Keratinocyte (primary cell): ENCODE results near the gene RAB37. TPM values are rescaled to one million over a fixed set of nuclear protein-coding genes. Genes with fewer than 3 reads are reported as not detected.

ENCODE experiments used
- DNase-seq: peaks from one replicate; pipeline ENCODE4 v3.0.0-alpha.2; 2011; ENCODE audit warnings: low read depth, missing footprints, low spot score
- FAIRE-seq: peaks from 2 replicates; lab custom pipeline; 2011; peaks lifted over from hg19 to GRCh38; lab: Jason Lieb, UNC
- H2AFZ ChIP-seq: 2 replicates; pipeline ENCODE4 v1.6.0; 2012; ENCODE audit warnings: low read length, control low read depth, inconsistent platforms; ENCODE audit not compliant: control insufficient read depth
- H3K27ac ChIP-seq: 2 replicates; pipeline ENCODE4 v1.5.1; 2011; ENCODE audit warnings: low read length; ENCODE audit not compliant: control insufficient read depth, insufficient read depth
- H3K27me3 ChIP-seq: 3 replicates; pipeline ENCODE4 v1.6.0; 2011; ENCODE audit warnings: low read length; ENCODE audit not compliant: control insufficient read depth, insufficient read depth; ENCODE audit errors: extremely low read depth
- H3K36me3 ChIP-seq, 2 experiments: 2 replicates in 1 of 2; 3 replicates in 1 of 2; pipeline ENCODE4 v1.5.1; 2011; ENCODE audit warnings: low read length in 2 of 2, mild to moderate bottlenecking in 1 of 2; ENCODE audit not compliant: control insufficient read depth in 2 of 2, insufficient read depth in 2 of 2; ENCODE audit errors: extremely low read depth in 1 of 2
- H3K4me1 ChIP-seq: 3 replicates; pipeline ENCODE4 v1.5.1; 2011; ENCODE audit warnings: low read length; ENCODE audit not compliant: control insufficient read depth, insufficient read depth; ENCODE audit errors: extremely low read depth
- H3K4me2 ChIP-seq: 3 replicates; pipeline ENCODE4 v1.6.0; 2011; ENCODE audit warnings: low read depth, low read length; ENCODE audit not compliant: control insufficient read depth, insufficient read depth; ENCODE audit errors: extremely low read depth
- H3K4me3 ChIP-seq, 3 experiments: fragments of 200-600 bp in 1 of 3; sonication (generic) in 1 of 3; 2 replicates in 2 of 3; 3 replicates in 1 of 3; pipeline ENCODE4 v1.5.1; 2011 to 2016; ENCODE audit warnings: low read length in 3 of 3, mild to moderate bottlenecking in 3 of 3, control low read depth in 2 of 3, inconsistent platforms in 1 of 3, low read depth in 1 of 3, mixed read lengths in 1 of 3, mixed run types in 1 of 3, moderate library complexity in 1 of 3; ENCODE audit not compliant: control insufficient read depth in 2 of 3, insufficient read depth in 2 of 3; ENCODE audit errors: extremely low read depth in 1 of 3
- H3K79me2 ChIP-seq: 2 replicates; pipeline ENCODE4 v1.6.0; 2012; ENCODE audit warnings: low read length; ENCODE audit not compliant: control insufficient read depth, insufficient read depth
- H3K9ac ChIP-seq: 3 replicates; pipeline ENCODE4 v1.6.0; 2011; ENCODE audit warnings: low read length; ENCODE audit not compliant: control insufficient read depth, insufficient read depth; ENCODE audit errors: extremely low read depth
- H3K9me1 ChIP-seq: 3 replicates; pipeline ENCODE4 v1.6.0; 2011; ENCODE audit warnings: low read length; ENCODE audit not compliant: control insufficient read depth, insufficient read depth; ENCODE audit errors: extremely low read depth
- H3K9me3 ChIP-seq: 2 replicates; pipeline ENCODE4 v1.5.1; 2012; ENCODE audit warnings: low read depth, low read length; ENCODE audit not compliant: control insufficient read depth
- H4K20me1 ChIP-seq: 3 replicates; pipeline ENCODE4 v1.6.0; 2011; ENCODE audit warnings: low read length; ENCODE audit not compliant: control insufficient read depth, insufficient read depth; ENCODE audit errors: extremely low read depth
- EZH2 ChIP-seq: IDR thresholded peaks from one replicate; pipeline ENCODE4 v1.6.1; 2012; ENCODE audit warnings: inconsistent platforms, mild to moderate bottlenecking, low read length, moderate library complexity
- dilution Hi-C: fragments of 300-500 bp; cut with MboI; formaldehyde crosslinking; loops from one replicate; pipeline ENCODE4 v1.7.0; 2020; ENCODE audit warnings: low sequenced_read_pairs; ENCODE audit not compliant: extremely low pct_ligation_motif_present
- polyA plus RNA-seq, 5 experiments: library from polyadenylated mRNA; depleted of rRNA in 3 of 5; stranded (reverse) in 3 of 5; stranded (forward) in 1 of 5; unstranded in 1 of 5; fragments of >200 nt; gene quantifications; 1 replicate in 1 of 5; 2 replicates in 3 of 5; 3 replicates in 1 of 5; pipeline versions ENCODE4 v1.2.1 to v1.2.3, GENCODE V29; 2011 to 2012; ENCODE audit warnings: missing spikeins in 2 of 5, low read depth in 1 of 5, low replicate concordance in 1 of 5
- TF ChIP-seq, protein P1 (sequence below), 3 experiments: IDR thresholded peaks in 1 of 3; conservative IDR thresholded peaks in 1 of 3; optimal IDR thresholded peaks in 1 of 3; 2 replicates in 2 of 3; 3 replicates in 1 of 3; pipeline versions ENCODE3 to v1.5.1; 2011; ENCODE audit warnings: low read length in 3 of 3, mild to moderate bottlenecking in 3 of 3, moderate library complexity in 2 of 3, control low read depth in 1 of 3, inconsistent platforms in 1 of 3; ENCODE audit not compliant: insufficient read depth in 2 of 3; ENCODE audit errors: extremely low read depth in 1 of 3

RAB37 gene
- polyA plus RNA-seq, 1 donor (not counting 4 experiments of a cell fraction or from before 2014, with no cell fraction given), result 0.03 TPM

DNA sequence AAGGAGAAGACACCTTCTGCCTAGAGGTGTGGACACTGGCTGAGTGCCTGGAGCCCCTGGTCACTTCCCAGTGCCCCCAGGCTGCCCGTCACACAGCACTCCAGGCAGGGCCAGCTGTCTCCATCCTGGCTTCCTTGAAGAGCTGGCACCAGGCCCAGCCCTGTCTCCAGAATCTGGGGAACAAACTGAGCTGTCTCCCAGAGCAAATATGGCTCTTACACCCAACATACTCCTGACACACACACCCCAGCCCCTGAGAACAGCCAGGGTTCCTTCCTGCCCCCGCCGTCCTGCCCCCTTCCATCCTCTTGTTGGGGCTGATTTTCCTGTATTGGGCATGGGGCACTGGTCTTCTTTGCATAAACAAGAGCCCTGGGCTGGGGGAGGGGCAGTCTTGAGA is 20.4 kb downstream of the RAB37 start:
- peaks cover 7% of the 10 kb centered on the region for H3K9me1 ChIP-seq
- no peak for TF ChIP-seq EZH2
- TF ChIP-seq, protein P1, sequence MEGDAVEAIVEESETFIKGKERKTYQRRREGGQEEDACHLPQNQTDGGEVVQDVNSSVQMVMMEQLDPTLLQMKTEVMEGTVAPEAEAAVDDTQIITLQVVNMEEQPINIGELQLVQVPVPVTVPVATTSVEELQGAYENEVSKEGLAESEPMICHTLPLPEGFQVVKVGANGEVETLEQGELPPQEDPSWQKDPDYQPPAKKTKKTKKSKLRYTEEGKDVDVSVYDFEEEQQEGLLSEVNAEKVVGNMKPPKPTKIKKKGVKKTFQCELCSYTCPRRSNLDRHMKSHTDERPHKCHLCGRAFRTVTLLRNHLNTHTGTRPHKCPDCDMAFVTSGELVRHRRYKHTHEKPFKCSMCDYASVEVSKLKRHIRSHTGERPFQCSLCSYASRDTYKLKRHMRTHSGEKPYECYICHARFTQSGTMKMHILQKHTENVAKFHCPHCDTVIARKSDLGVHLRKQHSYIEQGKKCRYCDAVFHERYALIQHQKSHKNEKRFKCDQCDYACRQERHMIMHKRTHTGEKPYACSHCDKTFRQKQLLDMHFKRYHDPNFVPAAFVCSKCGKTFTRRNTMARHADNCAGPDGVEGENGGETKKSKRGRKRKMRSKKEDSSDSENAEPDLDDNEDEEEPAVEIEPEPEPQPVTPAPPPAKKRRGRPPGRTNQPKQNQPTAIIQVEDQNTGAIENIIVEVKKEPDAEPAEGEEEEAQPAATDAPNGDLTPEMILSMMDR (optimal IDR thresholded peaks at IDR 0.05 in 1 of 3, IDR thresholded peaks at IDR 0.05 in 1 of 3, conservative IDR thresholded peaks at IDR 0.05 in 1 of 3; ENCODE audit: extremely low read depth in 1 of 3, insufficient read depth in 2 of 3, low read length in 3 of 3), result no peak
- dilution Hi-C loops, result no loop called here
- no peaks in the 10 kb centered on the region for H3K9me3 ChIP-seq
- no peak for DNase-seq
- no peak overlapping the region for H2AFZ ChIP-seq
- H3K4me3 ChIP-seq, result no peak overlapping the region
- H3K79me2 ChIP-seq, result peaks cover 51% of the 10 kb centered on the region
- H3K27ac ChIP-seq, result peak overlapping the region; percentile 50
- FAIRE-seq, result no peak
- no peaks in the 10 kb centered on the region for H3K27me3 ChIP-seq
- no peaks in the 10 kb centered on the region for H4K20me1 ChIP-seq
- peak overlapping the region; percentile 78 for H3K4me2 ChIP-seq
- H3K4me1 ChIP-seq, result peaks cover 41% of the 10 kb centered on the region
- H3K36me3 ChIP-seq, result no peaks in the 10 kb centered on the region
- peak overlapping the region; percentile 50 for H3K9ac ChIP-seq

DNA sequence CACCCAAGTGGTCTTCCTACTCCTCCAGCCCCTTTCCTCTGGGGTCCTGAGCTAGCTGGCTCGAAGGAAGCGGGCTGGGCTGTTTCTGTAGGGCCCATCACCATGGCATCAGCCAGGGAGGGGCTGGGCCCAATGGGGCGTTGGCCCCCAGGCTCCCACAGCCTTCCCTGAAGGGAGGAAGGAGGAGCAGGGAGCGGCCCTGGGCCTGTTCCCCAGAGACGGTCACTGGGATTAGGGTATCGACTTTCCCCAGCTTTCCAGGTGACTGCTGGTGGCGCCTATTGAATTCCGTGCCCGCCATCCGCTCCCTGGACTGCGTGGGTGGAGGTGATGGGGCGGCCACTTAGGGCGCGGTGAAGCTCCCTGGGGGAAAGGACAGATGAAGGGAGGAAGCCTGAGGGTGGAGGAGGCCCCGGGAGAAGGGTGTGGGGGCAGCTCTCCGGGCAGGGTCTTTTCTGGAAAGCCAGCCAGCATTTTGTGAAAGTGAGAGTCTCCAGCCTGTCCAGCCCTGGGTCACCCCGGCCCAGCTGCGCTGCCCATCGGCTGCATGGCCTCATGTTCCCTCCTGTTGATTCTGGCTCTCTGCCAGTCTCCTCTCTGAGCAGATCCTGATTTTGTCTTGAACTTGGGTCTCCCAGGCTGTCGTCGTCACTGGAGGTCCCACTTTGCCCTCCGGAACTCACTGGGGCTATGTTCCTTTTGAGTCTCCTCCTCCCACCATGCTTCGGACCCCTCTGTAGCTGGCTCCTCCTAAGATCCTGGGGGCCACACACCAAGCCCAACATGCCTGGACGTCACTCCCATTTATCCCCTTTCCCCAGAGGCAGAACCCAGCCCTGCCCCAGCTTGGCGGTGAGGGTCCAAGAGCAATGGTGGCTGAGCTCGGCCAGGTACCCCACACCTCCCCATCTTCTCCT is 21.1 kb downstream of the RAB37 start:
- Histone ChIP-seq H3K9ac (peak overlapping the region; percentile 50), H3K4me3 (peak overlapping the region in 2 of 3 experiments; percentile 6 to 23), H3K36me3 (no peaks in the 10 kb centered on the region), H3K4me1 (peaks cover 41% of the 10 kb centered on the region), H3K9me1 (peaks cover 7% of the 10 kb centered on the region), H3K79me2 (peaks cover 48% of the 10 kb centered on the region), H4K20me1 (no peaks in the 10 kb centered on the region), H3K4me2 (peak overlapping the region; percentile 78), H2AFZ (peak overlapping the region; percentile 28), H3K27ac (peak overlapping the region; percentile 50), H3K27me3 (no peaks in the 10 kb centered on the region), H3K9me3 (no peaks in the 10 kb centered on the region)
- dilution Hi-C loops, result no loop called here
- FAIRE-seq (no peak), DNase-seq (no peak)
- TF ChIP-seq, protein P1 (optimal IDR thresholded peaks at IDR 0.05 in 1 of 3, IDR thresholded peaks at IDR 0.05 in 1 of 3, conservative IDR thresholded peaks at IDR 0.05 in 1 of 3; ENCODE audit: extremely low read depth in 1 of 3, insufficient read depth in 2 of 3, low read length in 3 of 3), result no peak
- no peak for TF ChIP-seq EZH2
